Measurements from ENCODE around the gene RNASE1.

DNA sequence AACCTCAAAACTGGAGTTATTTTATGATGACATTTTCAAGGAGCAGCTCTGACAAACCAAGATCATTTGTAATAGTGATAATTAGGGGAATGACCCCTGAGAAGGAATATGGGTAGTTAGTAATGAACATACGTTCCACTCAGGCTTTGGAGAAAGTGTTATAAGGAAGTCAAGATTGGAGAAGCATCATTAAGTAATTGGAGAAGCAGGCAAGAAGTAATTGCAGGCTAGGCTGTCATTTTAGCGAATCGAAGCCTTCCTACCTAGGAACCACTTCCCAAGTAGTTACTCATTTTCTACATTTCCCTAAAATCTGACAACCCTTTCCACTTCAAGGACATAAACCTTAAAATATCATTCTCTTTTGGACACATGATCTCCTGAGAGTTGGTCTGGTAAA is 33.2 kb downstream of the RNASE1 start:
- TF ChIP-seq POLR2AphosphoS5 (IDR thresholded peaks at IDR 0.05; ENCODE audit: low read depth, low read length) (no peak), POLR2A (IDR thresholded peaks at IDR 0.05; ENCODE audit: low read depth, low read length) (no peak), TAF1 (IDR thresholded peaks at IDR 0.05; ENCODE audit: borderline replicate concordance, low read depth, low read length) (no peak)

Data from GM12892 (cell line).